Neural progenitor cell (in vitro differentiated cells): Measurements from ENCODE around the gene MACROD2. TPM values are rescaled to one million over a fixed set of nuclear protein-coding genes. Genes with fewer than 3 reads are reported as not detected.

Source experiments
- DNase-seq: peaks from one replicate; pipeline ENCODE4 v3.0.0-alpha.2; 2016; ENCODE audit warnings: low spot score
- H2AFZ ChIP-seq: fragments of 200-600 bp; sonication (generic); replicated peaks from 2 replicates; pipeline ENCODE4 v1.6.1; 2016; ENCODE audit warnings: antibody characterized with exemption
- H3F3A ChIP-seq: fragments of 200-600 bp; sonication (generic); 2 replicates; pipeline ENCODE4 v1.6.1; 2016; ENCODE audit warnings: antibody characterized with exemption, low read depth
- H3K27ac ChIP-seq: fragments of 200-600 bp; sonication (generic); 2 replicates; pipeline ENCODE4 v1.5.1; 2016; ENCODE audit warnings: mild to moderate bottlenecking
- H3K27me3 ChIP-seq: fragments of 200-600 bp; sonication (generic); 2 replicates; pipeline ENCODE4 v1.6.1; 2016; ENCODE audit warnings: mild to moderate bottlenecking, moderate library complexity
- H3K36me3 ChIP-seq: fragments of 200-600 bp; sonication (generic); 2 replicates; pipeline ENCODE4 v1.5.1; 2016
- H3K4me1 ChIP-seq: fragments of 200-600 bp; sonication (generic); 2 replicates; pipeline ENCODE4 v1.6.1; 2016; ENCODE audit warnings: mixed run types
- H3K4me2 ChIP-seq: fragments of 200-600 bp; sonication (generic); 2 replicates; pipeline ENCODE4 v1.6.1; 2016
- H3K4me3 ChIP-seq: fragments of 200-600 bp; sonication (generic); 2 replicates; pipeline ENCODE4 v1.5.1; 2016
- H3K79me2 ChIP-seq: fragments of 200-600 bp; sonication (generic); 2 replicates; pipeline ENCODE4 v1.6.1; 2016; ENCODE audit warnings: low read depth
- H3K9ac ChIP-seq: fragments of 200-600 bp; sonication (generic); 2 replicates; pipeline ENCODE4 v1.6.1; 2016
- H3K9me3 ChIP-seq: fragments of 200-600 bp; sonication (generic); 2 replicates; pipeline ENCODE4 v1.5.1; 2016; ENCODE audit warnings: low read depth
- H4K20me1 ChIP-seq: fragments of 200-600 bp; sonication (generic); 2 replicates; pipeline ENCODE4 v1.6.1; 2016; ENCODE audit warnings: low read depth
- H3K27ac Mint-ChIP-seq: 3 replicates; pipeline ENCODE4 v1.8.0; 2021; ENCODE audit warnings: mixed read lengths
- H3K27me3 Mint-ChIP-seq: 2 replicates; pipeline ENCODE4 v1.8.0; 2022; ENCODE audit warnings: low read depth, mild to moderate bottlenecking, inconsistent platforms, moderate library complexity, mixed read lengths; ENCODE audit not compliant: insufficient read depth
- H3K36me3 Mint-ChIP-seq: 3 replicates; pipeline ENCODE4 v1.8.0; 2021; ENCODE audit warnings: mixed read lengths
- H3K4me1 Mint-ChIP-seq: 3 replicates; pipeline ENCODE4 v1.8.0; 2021; ENCODE audit warnings: mixed read lengths
- H3K4me3 Mint-ChIP-seq: 3 replicates; pipeline ENCODE4 v1.8.0; 2021; ENCODE audit warnings: mild to moderate bottlenecking, moderate library complexity, mixed read lengths
- H3K9me3 Mint-ChIP-seq: 3 replicates; pipeline ENCODE4 v1.8.0; 2020; ENCODE audit warnings: mixed read lengths
- EZH2 ChIP-seq: fragments of 200-600 bp; sonication (generic); IDR thresholded peaks from 2 replicates; pipeline ENCODE4 v1.6.1; 2017; ENCODE audit warnings: antibody characterized with exemption, mild to moderate bottlenecking, moderate library complexity
- EZH2phosphoT487 ChIP-seq: fragments of 200-600 bp; sonication (generic); IDR thresholded peaks from 2 replicates; pipeline ENCODE4 v1.6.1; 2017; ENCODE audit warnings: antibody characterized with exemption
- total RNA-seq: library from RNA; depleted of rRNA; stranded (reverse); fragments of >200 nt; gene quantifications from 2 replicates; pipeline ENCODE4 v1.2.3, GENCODE V29; 2015; ENCODE audit warnings: low replicate concordance
- TF ChIP-seq, protein P1 (sequence below): fragments of 200-600 bp; sonication (generic); IDR thresholded peaks from 2 replicates; pipeline ENCODE4 v1.5.1; 2017; ENCODE audit warnings: antibody characterized with exemption, mild to moderate bottlenecking

The MACROD2 gene
- 11.9 and 12.1 TPM in 2 replicates for total RNA-seq

DNA sequence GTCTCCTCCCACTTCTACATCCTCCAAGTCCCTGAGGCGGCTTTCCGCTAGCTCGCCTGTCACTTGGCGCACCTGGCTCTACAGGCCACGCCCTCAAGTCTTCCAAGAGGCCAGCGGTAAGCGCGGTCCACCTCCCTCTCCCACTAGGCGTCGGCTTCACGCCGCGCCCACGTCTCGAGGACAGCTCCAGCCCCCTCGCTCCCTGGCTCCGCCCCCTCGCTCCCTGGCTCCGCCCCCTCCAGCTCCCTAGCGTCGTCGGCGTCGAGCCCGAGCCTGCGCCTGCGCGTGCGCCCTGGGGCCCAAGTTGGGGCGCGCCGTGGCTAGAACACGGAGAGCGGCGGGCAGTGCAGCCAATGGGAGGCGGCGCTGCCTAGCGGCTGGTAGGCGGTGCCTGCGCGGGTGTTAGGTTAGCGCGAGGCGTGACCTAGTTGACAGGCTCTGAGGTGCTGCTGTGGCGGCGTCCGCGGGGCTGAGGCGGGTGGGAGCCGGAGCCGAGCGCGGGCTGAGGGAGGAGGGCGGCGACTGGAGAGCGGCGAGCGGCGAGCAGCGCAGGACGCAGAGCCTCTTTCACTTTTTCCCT is at the start of gene MACROD2:
Gene MACROD2 (plus strand): TSS at position 431 of the 580 bp plus-strand sequence.
- peaks cover 2% of the 10 kb centered on the region for H4K20me1 ChIP-seq
- H3K4me3 ChIP-seq = peak within 1 kb of the TSS; percentile 73
- Mint-ChIP-seq H3K36me3 (peaks cover 1% of the 10 kb centered on the region), H3K4me1 (peaks cover 17% of the 10 kb centered on the region), H3K27me3 (peaks cover 7% of the 10 kb centered on the region), H3K27ac (peak within 1 kb of the TSS; percentile 78), H3K4me3 (peak within 1 kb of the TSS; percentile 99), H3K9me3 (peaks cover 29% of the 10 kb centered on the region)
- no peak within 1 kb of the TSS for H3K9ac ChIP-seq
- H3K9me3 ChIP-seq = peaks cover 7% of the 10 kb centered on the region
- H3F3A ChIP-seq = peaks cover 20% of the 10 kb centered on the region
- peaks cover 16% of the 10 kb centered on the region for H3K27me3 ChIP-seq
- peak; percentile 98 for DNase-seq
- peak within 1 kb of the TSS; percentile 77 for H3K4me2 ChIP-seq
- no peak within 1 kb of the TSS for H3K27ac ChIP-seq
- H3K36me3 ChIP-seq = no peaks in the 10 kb centered on the region
- peak within 1 kb of the TSS; percentile 78 for H2AFZ ChIP-seq
- TF ChIP-seq, protein P1, sequence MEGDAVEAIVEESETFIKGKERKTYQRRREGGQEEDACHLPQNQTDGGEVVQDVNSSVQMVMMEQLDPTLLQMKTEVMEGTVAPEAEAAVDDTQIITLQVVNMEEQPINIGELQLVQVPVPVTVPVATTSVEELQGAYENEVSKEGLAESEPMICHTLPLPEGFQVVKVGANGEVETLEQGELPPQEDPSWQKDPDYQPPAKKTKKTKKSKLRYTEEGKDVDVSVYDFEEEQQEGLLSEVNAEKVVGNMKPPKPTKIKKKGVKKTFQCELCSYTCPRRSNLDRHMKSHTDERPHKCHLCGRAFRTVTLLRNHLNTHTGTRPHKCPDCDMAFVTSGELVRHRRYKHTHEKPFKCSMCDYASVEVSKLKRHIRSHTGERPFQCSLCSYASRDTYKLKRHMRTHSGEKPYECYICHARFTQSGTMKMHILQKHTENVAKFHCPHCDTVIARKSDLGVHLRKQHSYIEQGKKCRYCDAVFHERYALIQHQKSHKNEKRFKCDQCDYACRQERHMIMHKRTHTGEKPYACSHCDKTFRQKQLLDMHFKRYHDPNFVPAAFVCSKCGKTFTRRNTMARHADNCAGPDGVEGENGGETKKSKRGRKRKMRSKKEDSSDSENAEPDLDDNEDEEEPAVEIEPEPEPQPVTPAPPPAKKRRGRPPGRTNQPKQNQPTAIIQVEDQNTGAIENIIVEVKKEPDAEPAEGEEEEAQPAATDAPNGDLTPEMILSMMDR = no peak
- TF ChIP-seq EZH2 = peak; percentile 17
- TF ChIP-seq EZH2phosphoT487 = no peak
- H3K79me2 ChIP-seq = no peaks in the 10 kb centered on the region
- H3K4me1 ChIP-seq = peaks cover 11% of the 10 kb centered on the region

DNA sequence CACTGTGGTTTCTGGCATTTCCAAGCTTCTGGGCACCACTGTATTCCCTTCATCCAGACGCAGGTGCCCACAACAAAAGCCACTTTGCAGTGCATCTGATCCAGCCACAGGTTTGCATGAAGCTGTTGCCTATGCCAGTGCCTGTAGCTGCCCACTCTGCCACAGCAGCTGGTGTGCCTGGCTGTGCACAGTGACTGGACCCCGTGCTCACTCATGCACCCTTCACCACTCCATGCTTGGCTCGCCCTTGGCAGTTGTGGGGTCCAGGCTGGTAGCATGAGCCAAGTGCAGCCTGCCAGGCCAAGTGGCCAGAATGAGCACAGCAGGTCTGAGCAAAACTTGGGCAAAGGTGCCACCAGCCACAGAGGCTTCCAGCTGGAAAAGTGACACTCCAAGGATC is 47.6 kb upstream of the MACROD2 start:
- no peaks in the 10 kb centered on the region for H3K9me3 ChIP-seq

DNA sequence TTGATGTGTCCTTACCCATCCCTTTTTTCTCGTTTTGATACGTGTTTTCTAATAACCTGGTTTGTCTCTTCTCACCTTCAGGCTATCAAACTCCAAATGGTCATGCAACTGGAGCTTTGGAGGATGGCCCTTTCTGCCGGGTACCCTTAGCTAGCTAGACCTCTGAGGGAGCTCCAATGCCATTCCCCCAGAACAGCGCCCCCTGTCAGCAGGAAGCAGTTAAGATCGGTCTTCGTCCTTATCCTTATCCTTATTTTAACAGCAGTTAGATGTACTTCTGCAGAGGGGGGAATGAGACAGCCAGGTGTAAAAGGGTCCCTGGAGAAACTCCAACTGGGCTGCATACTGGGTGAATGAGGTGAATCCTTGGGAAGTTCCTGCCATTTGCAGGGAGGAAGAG is 42.1 kb upstream of the MACROD2 start:
- no peak overlapping the region for H3K4me3 ChIP-seq
- Mint-ChIP-seq H3K27ac (no peak overlapping the region), H3K36me3 (no peaks in the 10 kb centered on the region), H3K9me3 (no peaks in the 10 kb centered on the region), H3K27me3 (peaks cover 3% of the 10 kb centered on the region), H3K4me3 (no peak overlapping the region), H3K4me1 (no peaks in the 10 kb centered on the region)
- DNase-seq = peak; percentile 21
- H3F3A ChIP-seq = no peaks in the 10 kb centered on the region
- H3K27ac ChIP-seq = no peak overlapping the region
- no peaks in the 10 kb centered on the region for H3K36me3 ChIP-seq
- no peak overlapping the region for H2AFZ ChIP-seq
- no peaks in the 10 kb centered on the region for H3K79me2 ChIP-seq
- no peaks in the 10 kb centered on the region for H4K20me1 ChIP-seq
- TF ChIP-seq, protein P1 = peak; percentile 45
- TF ChIP-seq EZH2phosphoT487 = no peak
- H3K4me1 ChIP-seq = peaks cover 3% of the 10 kb centered on the region
- H3K9ac ChIP-seq = no peak overlapping the region
- H3K27me3 ChIP-seq = no peaks in the 10 kb centered on the region
- H3K4me2 ChIP-seq = no peak overlapping the region
- H3K9me3 ChIP-seq = no peaks in the 10 kb centered on the region

More for the DNA sequence above, 47.6 kb upstream of the MACROD2 start:
- Histone ChIP-seq H3K4me1 (peaks cover 3% of the 10 kb centered on the region), H3K27ac (no peak overlapping the region), H4K20me1 (no peaks in the 10 kb centered on the region), H3K27me3 (no peaks in the 10 kb centered on the region), H3K79me2 (no peaks in the 10 kb centered on the region), H3K4me3 (no peak overlapping the region), H2AFZ (no peak overlapping the region), H3F3A (no peaks in the 10 kb centered on the region), H3K4me2 (no peak overlapping the region), H3K36me3 (no peaks in the 10 kb centered on the region), H3K9ac (no peak overlapping the region)
- Mint-ChIP-seq H3K9me3 (no peaks in the 10 kb centered on the region), H3K36me3 (no peaks in the 10 kb centered on the region), H3K27ac (no peak overlapping the region), H3K4me1 (no peaks in the 10 kb centered on the region), H3K27me3 (peaks cover 2% of the 10 kb centered on the region), H3K4me3 (no peak overlapping the region)
- TF ChIP-seq EZH2 (no peak), EZH2phosphoT487 (no peak)
- TF ChIP-seq, protein P1 = no peak
- no peak for DNase-seq
